ENCODE data around the gene NEMF.

DNA sequence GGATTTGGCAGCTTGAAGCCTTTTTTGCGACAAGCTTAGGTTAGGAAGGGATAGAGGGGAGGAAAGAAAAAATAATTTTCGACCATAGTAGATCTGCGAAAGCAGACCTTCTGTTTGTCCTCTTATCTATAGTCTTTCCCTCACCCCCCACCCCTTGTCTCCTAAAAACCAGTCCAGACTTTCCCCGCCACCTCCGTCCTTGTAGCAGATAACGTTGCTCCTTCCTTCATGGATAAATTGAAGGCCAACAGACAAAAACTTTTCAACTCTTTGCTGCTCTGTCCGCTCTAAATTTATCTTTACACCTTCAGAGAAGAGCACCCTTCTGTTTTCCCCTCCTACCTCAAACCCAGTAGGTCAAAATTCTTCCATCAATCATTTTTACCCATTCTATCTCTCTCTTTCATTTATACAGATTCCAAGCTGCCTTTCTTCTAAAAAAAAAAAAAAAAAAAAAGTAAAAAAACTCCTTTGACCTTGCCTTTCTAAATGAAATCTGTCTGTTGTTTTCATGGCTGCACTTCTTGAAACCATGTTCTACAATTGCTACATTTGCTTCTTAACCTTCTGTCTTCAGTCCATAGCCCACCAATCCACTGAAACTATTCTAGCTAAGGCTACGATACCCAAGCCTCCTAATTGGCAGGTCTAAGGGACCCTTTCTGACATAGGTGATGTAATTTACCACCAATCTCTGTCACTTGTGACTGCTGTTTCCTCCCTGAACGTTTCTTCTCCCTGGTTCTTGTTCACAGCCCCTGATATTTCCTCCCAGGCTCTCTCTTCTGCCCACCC is 11.1 kb upstream of the NEMF start:
- TF ChIP-seq, protein P1, sequence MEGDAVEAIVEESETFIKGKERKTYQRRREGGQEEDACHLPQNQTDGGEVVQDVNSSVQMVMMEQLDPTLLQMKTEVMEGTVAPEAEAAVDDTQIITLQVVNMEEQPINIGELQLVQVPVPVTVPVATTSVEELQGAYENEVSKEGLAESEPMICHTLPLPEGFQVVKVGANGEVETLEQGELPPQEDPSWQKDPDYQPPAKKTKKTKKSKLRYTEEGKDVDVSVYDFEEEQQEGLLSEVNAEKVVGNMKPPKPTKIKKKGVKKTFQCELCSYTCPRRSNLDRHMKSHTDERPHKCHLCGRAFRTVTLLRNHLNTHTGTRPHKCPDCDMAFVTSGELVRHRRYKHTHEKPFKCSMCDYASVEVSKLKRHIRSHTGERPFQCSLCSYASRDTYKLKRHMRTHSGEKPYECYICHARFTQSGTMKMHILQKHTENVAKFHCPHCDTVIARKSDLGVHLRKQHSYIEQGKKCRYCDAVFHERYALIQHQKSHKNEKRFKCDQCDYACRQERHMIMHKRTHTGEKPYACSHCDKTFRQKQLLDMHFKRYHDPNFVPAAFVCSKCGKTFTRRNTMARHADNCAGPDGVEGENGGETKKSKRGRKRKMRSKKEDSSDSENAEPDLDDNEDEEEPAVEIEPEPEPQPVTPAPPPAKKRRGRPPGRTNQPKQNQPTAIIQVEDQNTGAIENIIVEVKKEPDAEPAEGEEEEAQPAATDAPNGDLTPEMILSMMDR (conservative IDR thresholded peaks at IDR 0.05; ENCODE audit: low read depth, low read length), result no peak
- TF ChIP-seq EZH2phosphoT487 (IDR thresholded peaks at IDR 0.05; ENCODE audit: borderline replicate concordance, low read length) (no peak), EZH2 (IDR thresholded peaks at IDR 0.05; ENCODE audit: low read length, unreplicated experiment) (no peak)
